Measurements from ENCODE around the gene FGGY.
"Not testable (repeated sequence)": the region's sequence is repeated elsewhere in the genome, so short reads cannot be mapped to it uniquely, and the experiment has no call there.

FGGY gene

GRCh38 chr1:59638231-59638711 is 341.4 kb downstream of the FGGY start:
- DNase-seq (ENCODE audit: low read depth in 3 of 3), result no peak

GRCh38 chr1:59639266-59639665 is 342.4 kb downstream of the FGGY start:
- DNase-seq (ENCODE audit: low read depth in 3 of 3), result no peak

DNA sequence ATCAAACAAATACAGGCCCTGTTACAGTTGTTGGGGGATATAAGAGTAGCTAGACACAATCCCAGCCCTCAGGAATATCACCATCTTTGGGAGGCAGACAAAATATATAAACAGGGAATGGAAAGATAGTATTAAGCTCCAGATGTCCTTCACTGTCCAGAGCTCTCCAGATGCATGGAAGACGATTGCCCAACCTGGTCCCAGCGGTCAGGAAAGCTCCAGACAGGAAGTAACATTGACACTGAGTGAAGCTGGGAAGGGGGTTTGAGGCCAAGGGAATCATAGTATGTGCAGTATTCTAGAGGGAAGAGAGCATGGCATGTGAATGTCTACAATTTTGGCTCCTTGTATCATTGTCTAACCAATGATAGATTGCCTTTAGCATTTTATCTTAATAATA is 344.0 kb downstream of the FGGY start:
- DNase-seq (ENCODE audit: low read depth in 3 of 3), result no peak

- no peak for DNase-seq (ENCODE audit: low read depth in 3 of 3)
These were observed 344.9 kb downstream of the FGGY start for GRCh38 chr1:59641836-59642235.

DNA sequence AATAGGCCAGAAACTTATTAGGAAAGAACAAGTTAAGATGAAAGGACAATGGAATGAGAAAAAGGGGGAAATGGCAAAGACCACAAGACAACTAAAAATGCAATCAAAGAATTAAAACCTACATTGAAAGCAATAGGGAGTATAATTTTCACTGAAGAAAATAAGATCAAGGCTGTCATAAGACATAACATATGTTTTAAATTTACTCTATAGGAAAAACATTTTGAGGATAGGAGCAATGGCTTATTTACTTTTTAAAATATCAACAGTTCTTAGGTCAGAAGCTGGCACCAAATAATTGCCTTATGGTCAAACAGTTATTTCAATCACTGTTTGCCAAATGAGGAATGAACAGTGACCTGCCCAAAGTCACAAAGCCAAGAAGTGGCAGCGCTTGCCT is 346.6 kb downstream of the FGGY start:
- DNase-seq (ENCODE audit: low read depth in 3 of 3), result no peak

- DNase-seq (ENCODE audit: low read depth in 3 of 3), result no peak
These were observed 349.0 kb downstream of the FGGY start for GRCh38 chr1:59645893-59646292.

- DNase-seq (ENCODE audit: low read depth in 3 of 3), result not testable (repeated sequence)
These were observed 356.5 kb downstream of the FGGY start for GRCh38 chr1:59653142-59653958.

DNA sequence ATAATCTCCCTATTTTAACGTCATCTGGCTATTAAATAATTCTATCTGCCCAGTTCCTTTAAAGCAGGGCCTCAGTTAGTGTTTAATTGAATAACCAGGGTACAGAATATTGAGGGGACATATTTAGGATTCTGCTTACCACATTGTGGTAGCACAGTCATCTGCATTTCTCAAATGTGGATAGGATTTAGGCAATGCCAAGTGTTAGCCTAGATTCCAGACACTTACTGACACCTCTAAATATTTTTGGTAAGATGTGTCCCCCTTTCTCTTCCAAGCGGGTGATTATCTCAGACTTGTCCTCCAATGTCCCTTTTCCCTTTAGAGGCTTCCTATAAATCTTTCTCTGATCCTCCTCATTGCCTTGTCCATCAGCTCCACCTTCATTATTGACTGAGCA is 357.1 kb downstream of the FGGY start:
- no peak for DNase-seq (ENCODE audit: low read depth in 3 of 3)

- no peak for DNase-seq (ENCODE audit: low read depth in 3 of 3)
These were observed 361.1 kb downstream of the FGGY start for GRCh38 chr1:59657873-59658465.

- no peak for DNase-seq (ENCODE audit: low read depth in 3 of 3)
These were observed 367.3 kb downstream of the FGGY start for GRCh38 chr1:59664166-59664565.

DNA sequence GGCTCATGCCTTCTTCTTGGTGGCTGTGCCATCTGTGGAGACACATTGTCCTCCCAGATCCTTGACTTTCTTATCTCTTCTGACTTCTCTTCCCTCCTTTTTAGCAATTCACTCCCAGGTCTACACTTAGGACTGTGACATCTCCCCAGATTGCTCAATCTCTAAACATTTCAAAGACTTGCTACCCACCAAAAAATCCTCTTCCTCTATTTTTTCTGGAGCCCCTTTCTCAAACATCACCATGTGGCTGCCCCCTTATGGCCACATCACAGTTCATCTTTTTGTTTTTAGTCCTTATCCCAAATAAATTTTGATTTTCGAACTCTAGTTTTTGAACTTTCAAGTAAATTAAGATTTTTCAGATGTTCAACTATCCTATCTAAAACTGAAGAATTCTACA is 369.2 kb downstream of the FGGY start:
- DNase-seq (ENCODE audit: low read depth in 3 of 3), result no peak

- DNase-seq (ENCODE audit: low read depth in 3 of 3), result no peak
These were observed 370.1 kb downstream of the FGGY start for GRCh38 chr1:59667020-59667419.

- no peak for DNase-seq (ENCODE audit: low read depth in 3 of 3)
These were observed 372.9 kb downstream of the FGGY start for GRCh38 chr1:59669752-59670312.

DNA sequence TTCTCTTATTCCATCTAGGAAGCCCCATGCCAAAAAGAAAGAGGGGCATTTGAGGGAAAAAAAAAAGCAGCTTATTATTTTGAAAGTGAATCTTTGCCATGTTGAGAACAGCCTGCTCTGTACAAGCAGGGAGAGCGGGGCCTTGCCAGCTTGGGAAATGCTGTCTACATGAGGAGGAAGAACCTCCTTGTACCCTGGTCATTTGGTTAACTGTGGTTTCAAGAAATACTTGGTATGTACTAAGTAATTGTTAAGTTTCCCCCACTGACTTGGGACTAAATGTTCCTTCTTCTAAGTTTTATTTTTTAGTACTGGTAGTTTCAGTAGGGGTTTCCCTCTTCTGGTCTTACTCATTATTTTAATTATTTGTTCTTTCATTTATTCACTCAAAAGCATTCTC is 373.8 kb downstream of the FGGY start:
- no peak for DNase-seq (ENCODE audit: low read depth in 3 of 3)

- DNase-seq (ENCODE audit: low read depth in 3 of 3), result no peak
These were observed 374.4 kb downstream of the FGGY start for GRCh38 chr1:59671066-59671952.

DNA sequence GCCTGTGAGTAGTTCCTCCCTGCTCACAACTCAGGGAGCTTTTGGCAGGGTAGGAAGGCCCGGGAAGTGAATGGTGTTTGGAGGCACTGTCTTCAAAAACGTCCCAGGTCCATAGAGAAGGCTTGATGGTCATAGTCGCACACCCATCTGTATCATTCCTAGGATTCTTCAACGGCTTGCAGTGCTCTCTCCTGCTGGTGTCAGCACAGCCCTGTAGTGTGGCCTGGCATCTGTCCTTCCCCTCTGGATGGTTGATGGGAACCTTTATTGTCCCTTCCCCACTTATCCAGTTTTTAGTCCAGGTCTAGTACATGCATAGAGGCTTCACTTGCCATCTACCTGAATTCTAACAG is 375.0 kb downstream of the FGGY start:
- no peak for DNase-seq (ENCODE audit: low read depth in 3 of 3)

- no peak for DNase-seq (ENCODE audit: low read depth in 3 of 3)
These were observed 376.1 kb downstream of the FGGY start for GRCh38 chr1:59672851-59673572.

DNA sequence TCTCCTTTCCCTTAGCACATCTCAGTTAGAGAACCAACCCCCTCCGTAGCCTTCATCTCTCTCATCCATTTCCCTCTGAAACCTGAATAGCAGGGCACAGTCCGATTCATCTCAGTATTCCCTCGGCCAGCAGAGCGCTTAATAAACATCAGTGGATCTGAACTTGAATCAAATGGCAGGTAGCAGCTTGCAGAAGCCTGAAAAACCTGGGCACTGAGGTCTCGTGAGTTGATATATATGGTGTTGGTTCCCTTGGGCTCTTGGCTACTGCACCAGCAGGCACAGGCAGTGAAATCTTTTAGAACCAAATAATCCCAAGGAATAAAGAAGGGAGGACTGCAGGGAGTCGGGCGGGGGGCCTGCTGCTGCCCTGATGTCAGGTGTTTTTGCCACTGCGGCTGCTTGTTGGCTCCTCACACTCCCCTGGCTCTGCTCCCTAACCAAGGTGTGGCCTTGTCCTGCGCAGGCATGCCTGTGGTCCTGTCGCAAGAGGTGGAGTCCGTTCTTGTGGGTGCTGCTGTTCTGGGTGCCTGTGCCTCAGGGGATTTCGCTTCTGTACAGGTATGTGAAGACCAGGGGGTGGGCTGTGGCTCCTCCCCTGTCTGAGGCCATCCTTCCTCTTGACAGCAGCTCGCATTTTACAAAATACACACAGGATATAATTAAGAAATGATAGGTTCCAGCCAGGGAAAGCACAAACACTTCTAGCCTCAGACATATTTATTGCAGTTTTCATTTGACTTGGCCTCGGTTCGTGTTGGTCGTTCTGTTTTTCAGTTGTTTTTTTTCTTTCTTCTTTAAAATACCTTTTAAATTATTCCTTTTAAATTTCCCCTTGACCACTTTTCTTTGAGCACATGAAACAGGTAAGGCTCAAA is 376.9 kb downstream of the FGGY start:
- DNase-seq (ENCODE audit: low read depth in 3 of 3), result no peak

- DNase-seq (ENCODE audit: low read depth in 3 of 3), result no peak
These were observed 377.7 kb downstream of the FGGY start for GRCh38 chr1:59674595-59674994.

DNA sequence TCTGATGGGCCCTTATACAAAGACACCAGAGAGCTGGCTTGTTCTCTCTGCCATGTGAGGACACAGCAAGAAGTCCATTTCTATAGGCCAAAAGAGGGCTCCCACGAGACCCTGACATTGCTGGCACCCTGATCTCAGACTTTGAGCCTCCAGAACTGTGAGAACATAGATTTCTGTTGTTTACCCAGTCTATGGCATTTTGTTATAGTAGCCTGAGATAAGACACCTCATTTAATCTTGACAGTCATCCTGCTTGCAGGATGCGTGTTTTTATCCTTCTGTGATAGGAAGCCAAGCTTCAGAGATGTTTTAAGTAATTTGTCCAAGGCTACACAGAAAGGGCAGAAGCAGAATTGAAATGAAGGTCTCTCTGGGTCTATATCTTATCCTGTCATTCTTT is 379.0 kb downstream of the FGGY start:
- no peak for DNase-seq (ENCODE audit: low read depth in 3 of 3)

DNA sequence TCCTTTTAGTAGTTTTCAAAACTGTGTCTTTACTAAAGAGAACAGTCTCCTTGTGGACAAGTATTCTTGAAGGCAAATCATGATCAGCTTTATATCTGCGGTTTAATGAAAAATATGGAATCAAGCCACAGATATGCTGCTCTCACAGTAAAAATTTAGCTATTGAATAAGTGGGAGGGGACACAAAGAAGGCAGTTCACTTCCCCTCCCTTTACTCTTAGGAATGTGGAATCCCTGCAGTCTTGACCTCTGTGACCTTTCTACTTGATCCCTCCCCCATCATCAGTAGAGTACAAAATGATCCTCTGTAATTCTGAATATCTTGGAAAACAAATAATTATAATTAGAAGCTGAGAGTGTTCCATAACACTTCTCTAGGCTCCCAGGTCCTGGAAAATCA is 381.1 kb downstream of the FGGY start:
- no peak for DNase-seq (ENCODE audit: low read depth in 3 of 3)
